Transverse colon (tissue), 4 donors: ENCODE data around the gene GTF2H4. TPM values are rescaled to one million over a fixed set of nuclear protein-coding genes. Genes with fewer than 3 reads are reported as not detected.
A peak's percentile ranks its signal among the peaks of the same experiment; 100 is the strongest.

Source experiments
- DNase-seq: peaks from one replicate; pipeline ENCODE4 v3.0.0-alpha.2; 2019
- H3K27ac ChIP-seq, 4 donors: fragments of 200-600 bp; sonication (generic); 2 replicates each; pipeline ENCODE4 v1.5.1; 2016 to 2018; ENCODE audit warnings: inconsistent platforms in 4 of 4
- H3K27me3 ChIP-seq: fragments of 200-600 bp; sonication (generic); 2 replicates; pipeline ENCODE4 v1.5.1; 2017; ENCODE audit warnings: inconsistent platforms
- H3K36me3 ChIP-seq, 4 donors: fragments of 200-600 bp; sonication (generic); 2 replicates each; pipeline ENCODE4 v1.5.1; 2017 to 2019; ENCODE audit warnings: inconsistent platforms in 4 of 4
- H3K4me1 ChIP-seq, 4 donors: fragments of 200-600 bp; sonication (generic); 2 replicates each; pipeline ENCODE4 v1.5.1; 2017 to 2020; ENCODE audit warnings: inconsistent platforms in 4 of 4
- H3K4me3 ChIP-seq, 4 donors: fragments of 200-600 bp; sonication (generic); 1 replicate in 1 of 4; 2 replicates in 3 of 4; pipeline versions ENCODE4 v1.5.1 to v1.6.1; 2017 to 2019; ENCODE audit warnings: inconsistent platforms in 4 of 4
- H3K9me3 ChIP-seq, 2 donors: fragments of 200-600 bp; sonication (generic); 2 replicates each; pipeline ENCODE4 v1.5.1; 2017 to 2019; ENCODE audit warnings: inconsistent platforms in 2 of 2
- EP300 ChIP-seq: sonication (generic); formaldehyde crosslinking; IDR thresholded peaks from one replicate; pipeline ENCODE4 v1.6.1; 2017; ENCODE audit warnings: antibody characterized with exemption, low read depth
- POLR2A ChIP-seq: fragments of 450-650 bp; IDR thresholded peaks from one replicate; pipeline ENCODE4 v1.6.1; 2016; ENCODE audit warnings: antibody characterized with exemption, mild to moderate bottlenecking, moderate library complexity
- POLR2AphosphoS5 ChIP-seq, 3 donors: sonication (generic); formaldehyde crosslinking; IDR thresholded peaks; one replicate each; pipeline ENCODE4 v1.6.1; 2016; ENCODE audit warnings: antibody characterized with exemption in 3 of 3
- WGBS, 2 donors: methylation state at CpG; one replicate each; pipeline ENCODE4 v1.1.5; 2018; ENCODE audit warnings: low coverage in 1 of 2; 5-methylcytosine and 5-hydroxymethylcytosine counted together
- in situ Hi-C, 4 donors: fragments of 200-750 bp; cut with MboI; loops; one replicate each; pipeline versions ENCODE4 v1.15.0 to v1.15.1; 2017; ENCODE audit warnings: low sequenced_read_pairs in 3 of 4, low pct_ligation_motif_present in 1 of 4, low pct_unique_long_range_greater_than_20kb in 1 of 4
- intact Hi-C: fragments of 100-400 bp; cut with DNase I; formaldehyde crosslinking; loops from one replicate; pipeline ENCODE4 v1.15.1; 2023; ENCODE audit warnings: low total_unique reads
- total RNA-seq, 4 donors: library from RNA; depleted of rRNA; stranded (reverse); fragments of >200 nt; gene quantifications; one replicate each; pipeline ENCODE4 v1.1.0, GENCODE V29; 2016
- TF ChIP-seq, protein P1 (sequence below), 5 experiments: fragments of 200-600 bp in 3 of 5; fragments of 450-650 bp in 2 of 5; sonication (generic) in 3 of 5; IDR thresholded peaks; 1 replicate in 2 of 5; 2 replicates in 3 of 5; pipeline ENCODE4 v1.5.1; 2016 to 2017; ENCODE audit warnings: antibody characterized with exemption in 5 of 5, inconsistent platforms in 3 of 5, mild to moderate bottlenecking in 2 of 5, moderate library complexity in 1 of 5

The GTF2H4 gene
- total RNA-seq, 4 donors from 2014 or later: 2.0 to 44.5 (median 6.8) TPM

DNA sequence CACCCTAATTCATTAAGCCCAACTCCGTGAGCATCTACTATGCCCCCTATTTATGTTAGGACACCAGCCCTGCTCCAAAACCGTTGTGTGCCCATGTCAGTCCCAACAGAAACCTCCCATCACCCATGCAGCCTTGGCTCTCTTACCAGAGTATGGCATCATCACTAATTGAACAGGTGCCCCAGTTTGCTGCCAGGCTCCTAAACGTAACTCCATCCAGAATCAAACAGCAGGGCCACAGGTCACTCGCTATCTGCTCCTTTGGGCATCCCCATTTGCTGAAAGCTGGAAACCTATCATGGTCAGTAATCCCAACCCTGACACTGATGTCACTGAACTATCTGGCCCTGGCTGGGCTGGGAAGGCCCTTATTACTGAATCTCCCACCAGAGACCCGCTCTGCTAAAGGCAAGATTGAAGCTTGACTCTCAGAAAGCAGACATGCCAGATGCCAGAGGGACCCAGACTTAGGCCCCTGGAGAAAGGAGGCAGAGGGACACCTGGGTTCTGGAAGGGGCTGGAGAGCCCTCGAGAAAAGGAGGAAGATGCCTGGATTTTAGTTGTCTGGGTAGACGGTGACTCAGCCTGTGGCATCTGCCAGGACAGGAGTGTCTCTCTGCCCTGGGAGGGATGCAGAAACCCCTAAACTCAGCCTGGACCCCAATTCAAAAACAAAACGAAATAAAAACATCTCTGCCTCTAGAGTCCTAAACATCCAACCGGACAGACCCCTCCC is 46.8 kb downstream of the GTF2H4 start:
- peak overlapping the region in 1 of 4 donors; percentile 24 for H3K27ac ChIP-seq
- in situ Hi-C loops: no loop called here
- TF ChIP-seq POLR2A (no peak), POLR2AphosphoS5 (IDR thresholded peaks at IDR 0.05) (no peak), EP300 (no peak)
- TF ChIP-seq, protein P1, sequence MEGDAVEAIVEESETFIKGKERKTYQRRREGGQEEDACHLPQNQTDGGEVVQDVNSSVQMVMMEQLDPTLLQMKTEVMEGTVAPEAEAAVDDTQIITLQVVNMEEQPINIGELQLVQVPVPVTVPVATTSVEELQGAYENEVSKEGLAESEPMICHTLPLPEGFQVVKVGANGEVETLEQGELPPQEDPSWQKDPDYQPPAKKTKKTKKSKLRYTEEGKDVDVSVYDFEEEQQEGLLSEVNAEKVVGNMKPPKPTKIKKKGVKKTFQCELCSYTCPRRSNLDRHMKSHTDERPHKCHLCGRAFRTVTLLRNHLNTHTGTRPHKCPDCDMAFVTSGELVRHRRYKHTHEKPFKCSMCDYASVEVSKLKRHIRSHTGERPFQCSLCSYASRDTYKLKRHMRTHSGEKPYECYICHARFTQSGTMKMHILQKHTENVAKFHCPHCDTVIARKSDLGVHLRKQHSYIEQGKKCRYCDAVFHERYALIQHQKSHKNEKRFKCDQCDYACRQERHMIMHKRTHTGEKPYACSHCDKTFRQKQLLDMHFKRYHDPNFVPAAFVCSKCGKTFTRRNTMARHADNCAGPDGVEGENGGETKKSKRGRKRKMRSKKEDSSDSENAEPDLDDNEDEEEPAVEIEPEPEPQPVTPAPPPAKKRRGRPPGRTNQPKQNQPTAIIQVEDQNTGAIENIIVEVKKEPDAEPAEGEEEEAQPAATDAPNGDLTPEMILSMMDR (IDR thresholded peaks at IDR 0.05): no peak
- no peaks in the 10 kb centered on the region for H3K36me3 ChIP-seq
- H3K9me3 ChIP-seq: no peaks in the 10 kb centered on the region
- WGBS, 2 donors: 54 to 60% methylated on average over 2 to 9 of the region's 9 CpGs
- DNase-seq: no peak
- peaks cover 0 to 16% (median 12%) of the 10 kb centered on the region in 4 donors for H3K4me1 ChIP-seq
- intact Hi-C loops: no loop called here
- peak overlapping the region in 3 of 4 donors; percentile 14 to 51 (median 42) for H3K4me3 ChIP-seq
- peaks cover 84% of the 10 kb centered on the region for H3K27me3 ChIP-seq

DNA sequence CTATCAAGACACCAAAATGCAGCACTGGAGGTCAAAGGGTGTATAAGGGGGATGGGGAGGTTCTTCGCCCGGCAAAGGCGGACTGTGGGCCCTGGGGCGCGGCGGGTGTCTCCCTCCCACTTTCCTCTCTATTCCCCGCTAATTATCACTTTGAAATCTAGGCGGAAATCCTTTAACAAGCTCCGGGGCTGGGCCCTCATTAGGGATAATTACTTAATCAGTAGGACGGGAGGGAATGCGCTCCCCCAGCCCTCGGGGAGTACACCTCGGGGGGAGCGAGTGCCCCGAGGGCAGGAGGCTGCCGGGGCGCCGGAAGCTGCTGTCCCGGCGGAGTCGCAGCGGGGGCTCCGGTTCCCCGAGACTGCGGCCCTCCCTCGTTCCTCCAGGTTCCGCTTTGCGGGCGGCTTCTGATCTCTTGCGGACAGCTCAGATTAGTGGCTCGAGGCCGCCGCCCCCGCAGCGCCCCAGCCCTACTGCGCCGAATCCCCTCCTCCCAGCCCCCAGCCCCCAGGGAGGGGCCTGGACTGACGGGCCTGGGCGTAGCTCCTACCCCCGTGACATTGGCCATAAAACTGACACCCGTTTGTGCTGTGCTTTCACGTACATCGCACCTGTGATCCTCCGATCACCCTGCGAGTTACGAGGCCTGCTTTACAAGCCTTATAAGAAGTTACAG is 47.5 kb downstream of the GTF2H4 start:
- TF ChIP-seq, protein P1 (IDR thresholded peaks at IDR 0.05): no peak
- peak in 1 of 3 donors; percentile 9 for TF ChIP-seq POLR2AphosphoS5 (IDR thresholded peaks at IDR 0.05)
- no peaks in the 10 kb centered on the region for H3K9me3 ChIP-seq
- WGBS, 2 donors: 5 to 33% methylated on average over 6 to 42 of the region's 46 CpGs
- intact Hi-C loops: no loop called here
- peaks cover 87% of the 10 kb centered on the region for H3K27me3 ChIP-seq
- peak overlapping the region in 2 of 4 donors; percentile 9 to 24 for H3K27ac ChIP-seq
- in situ Hi-C loops: no loop called here
- peak; percentile 68 for DNase-seq
- no peaks in the 10 kb centered on the region for H3K36me3 ChIP-seq
- H3K4me3 ChIP-seq: peak overlapping the region; percentile 5 to 51 (median 28)
- peaks cover 0 to 16% (median 12%) of the 10 kb centered on the region in 4 donors for H3K4me1 ChIP-seq

DNA sequence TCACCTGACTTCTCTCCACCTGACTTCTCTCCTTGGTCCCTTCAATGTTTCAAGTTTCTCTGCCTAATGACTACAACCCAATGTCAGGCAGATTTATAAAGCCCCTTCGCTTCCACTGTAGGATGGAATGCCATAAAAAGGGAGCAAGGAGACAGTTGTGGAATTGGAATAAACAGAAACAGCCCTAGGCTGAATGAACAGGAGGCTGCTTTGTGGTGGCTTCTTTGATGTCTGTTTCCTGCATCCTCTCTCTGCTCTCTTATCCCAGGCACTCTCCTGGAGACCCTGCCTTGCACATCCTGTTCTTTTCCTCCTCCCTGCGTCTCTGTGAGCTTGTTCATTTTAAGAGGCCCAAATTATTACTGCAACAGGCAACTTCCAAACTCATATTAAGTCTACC is 49.7 kb downstream of the GTF2H4 start:
- intact Hi-C loops (no loop called here), in situ Hi-C loops (no loop called here)
- Histone ChIP-seq H3K27ac (no peak overlapping the region), H3K4me3 (no peak overlapping the region), H3K27me3 (peaks cover 76% of the 10 kb centered on the region), H3K4me1 (peaks cover 0 to 16% (median 12%) of the 10 kb centered on the region in 4 donors), H3K9me3 (no peaks in the 10 kb centered on the region), H3K36me3 (no peaks in the 10 kb centered on the region)
- no peak for DNase-seq
- TF ChIP-seq, protein P1 (IDR thresholded peaks at IDR 0.05): no peak
- no peak for TF ChIP-seq EP300
- TF ChIP-seq POLR2A: no peak
- TF ChIP-seq POLR2AphosphoS5 (IDR thresholded peaks at IDR 0.05): no peak
- 58 to 71% methylated on average over 2 of the region's 2 CpGs for WGBS, 2 donors

DNA sequence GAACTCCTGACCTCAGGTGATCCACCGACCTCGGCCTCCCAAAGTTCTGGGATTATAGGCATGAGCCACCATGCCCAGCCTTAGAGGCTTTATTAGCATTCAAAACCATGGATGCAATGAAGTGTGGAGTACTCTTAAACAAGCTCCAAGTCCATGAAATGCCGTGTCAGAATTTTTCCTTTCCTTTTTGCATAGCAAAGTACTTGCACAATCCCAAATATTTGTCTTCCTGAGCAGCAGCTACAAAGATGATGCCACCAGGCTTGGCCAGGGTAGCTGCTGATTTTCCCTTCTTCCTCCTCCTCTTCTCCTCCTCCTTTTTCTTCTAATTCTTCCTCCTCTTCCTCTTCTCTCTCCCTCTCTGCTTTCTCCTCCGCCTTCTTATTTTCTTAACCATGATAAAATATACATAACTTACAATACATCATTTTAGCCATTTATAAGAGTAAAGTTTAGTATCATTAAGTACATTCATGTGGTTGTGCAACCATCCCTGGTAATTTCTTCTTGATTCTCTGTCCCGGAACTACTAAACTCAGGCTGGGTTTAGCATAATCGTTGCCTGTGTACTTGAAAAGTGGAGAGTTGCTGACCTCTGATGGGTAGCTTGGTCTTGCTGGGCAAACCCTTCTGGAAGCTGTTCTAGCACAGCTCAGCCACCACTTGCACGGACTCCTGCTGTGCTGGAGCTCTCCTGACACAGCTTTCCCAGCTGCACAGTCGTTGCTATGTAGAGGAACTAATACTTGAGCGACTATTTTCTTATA is 53.1 kb downstream of the GTF2H4 start:
- Histone ChIP-seq H3K36me3 (no peaks in the 10 kb centered on the region), H3K4me3 (no peak overlapping the region), H3K9me3 (no peaks in the 10 kb centered on the region), H3K27me3 (peaks cover 49% of the 10 kb centered on the region), H3K27ac (no peak overlapping the region), H3K4me1 (peaks cover 0 to 4% (median 2%) of the 10 kb centered on the region in 4 donors)
- intact Hi-C loops (no loop called here), in situ Hi-C loops (no loop called here)
- WGBS, 2 donors: 67 to 73% methylated on average over 9 of the region's 9 CpGs
- no peak for DNase-seq
- no peak for TF ChIP-seq POLR2AphosphoS5 (IDR thresholded peaks at IDR 0.05)
- TF ChIP-seq, protein P1 (IDR thresholded peaks at IDR 0.05): no peak
